HG02884 (cell line): ENCODE results near the gene SHISA7.

Source experiments
- ATAC-seq: cut with Tn5 transposase; IDR thresholded peaks from one replicate; pipeline ENCODE4 v1.9.1; 2021; ENCODE audit warnings: mild to moderate bottlenecking, moderate library complexity; ENCODE audit not compliant: unreplicated experiment

The SHISA7 gene

DNA sequence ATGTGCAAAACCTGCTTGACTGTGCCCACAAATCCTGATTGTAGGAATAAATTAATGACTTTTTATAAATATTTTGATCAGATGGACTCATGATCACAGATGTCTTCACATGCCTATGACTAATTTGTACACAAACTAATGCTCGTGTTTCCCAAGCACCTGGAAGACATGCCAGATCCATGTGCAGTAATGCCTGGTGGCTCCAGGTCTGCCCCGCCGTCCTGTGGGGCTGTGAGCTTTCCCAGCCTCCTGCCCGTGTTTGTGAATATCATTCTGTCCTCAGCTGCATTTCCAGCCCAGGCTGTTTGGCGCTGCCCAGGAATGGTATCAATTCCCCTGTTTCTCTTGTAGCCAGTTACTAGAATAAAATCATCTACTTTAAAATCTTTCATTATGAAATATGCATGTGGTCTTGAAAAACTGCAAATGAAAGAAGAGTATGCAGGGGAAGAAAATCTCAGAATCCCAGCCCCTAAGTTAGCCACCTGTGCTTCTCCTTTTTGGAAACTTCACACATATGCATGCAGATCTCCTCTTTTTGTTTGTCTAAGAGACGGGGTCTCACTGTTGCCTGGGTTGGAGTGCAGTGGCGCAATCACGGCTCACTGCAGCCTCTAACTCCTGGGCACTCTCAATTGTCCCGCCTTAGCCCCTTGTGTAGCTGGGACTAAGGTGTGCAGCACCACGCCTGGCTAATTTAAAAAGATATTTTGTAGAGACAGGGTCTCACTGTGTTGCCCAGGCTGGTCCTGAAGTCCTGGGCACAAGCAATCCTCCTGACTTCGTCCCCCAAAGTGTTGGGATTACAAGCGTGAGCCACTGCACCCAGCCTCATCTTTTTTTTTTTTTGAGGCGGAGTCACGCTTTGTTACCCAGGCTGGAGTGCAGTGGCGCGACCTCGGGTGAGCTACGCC is 51.1 kb downstream of the SHISA7 start:
- ATAC-seq: no peak

GRCh38 chr19:55391191-55391670 is 51.9 kb downstream of the SHISA7 start:
- ATAC-seq: no peak

DNA sequence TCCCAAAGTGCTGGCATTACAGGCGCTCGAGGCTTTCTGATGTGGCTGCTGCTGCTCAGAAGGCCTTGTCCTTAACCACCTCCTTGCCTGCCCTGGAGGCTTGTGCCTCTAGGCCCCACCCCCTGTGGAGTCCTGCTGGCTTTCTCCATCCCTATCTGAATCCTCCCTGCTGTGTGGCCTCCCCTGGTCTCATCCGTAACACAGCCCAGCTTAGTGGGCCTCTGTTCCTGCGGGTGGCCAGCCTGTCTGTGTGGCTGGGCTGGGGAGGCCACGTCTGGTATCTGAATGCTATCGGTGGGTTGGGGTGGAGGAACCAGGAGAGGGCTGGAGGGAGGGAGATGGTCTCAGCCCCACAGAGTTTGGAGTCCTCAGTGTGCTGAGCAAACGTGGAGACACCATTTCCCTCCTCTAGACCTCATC is 52.6 kb downstream of the SHISA7 start:
- ATAC-seq: no peak

DNA sequence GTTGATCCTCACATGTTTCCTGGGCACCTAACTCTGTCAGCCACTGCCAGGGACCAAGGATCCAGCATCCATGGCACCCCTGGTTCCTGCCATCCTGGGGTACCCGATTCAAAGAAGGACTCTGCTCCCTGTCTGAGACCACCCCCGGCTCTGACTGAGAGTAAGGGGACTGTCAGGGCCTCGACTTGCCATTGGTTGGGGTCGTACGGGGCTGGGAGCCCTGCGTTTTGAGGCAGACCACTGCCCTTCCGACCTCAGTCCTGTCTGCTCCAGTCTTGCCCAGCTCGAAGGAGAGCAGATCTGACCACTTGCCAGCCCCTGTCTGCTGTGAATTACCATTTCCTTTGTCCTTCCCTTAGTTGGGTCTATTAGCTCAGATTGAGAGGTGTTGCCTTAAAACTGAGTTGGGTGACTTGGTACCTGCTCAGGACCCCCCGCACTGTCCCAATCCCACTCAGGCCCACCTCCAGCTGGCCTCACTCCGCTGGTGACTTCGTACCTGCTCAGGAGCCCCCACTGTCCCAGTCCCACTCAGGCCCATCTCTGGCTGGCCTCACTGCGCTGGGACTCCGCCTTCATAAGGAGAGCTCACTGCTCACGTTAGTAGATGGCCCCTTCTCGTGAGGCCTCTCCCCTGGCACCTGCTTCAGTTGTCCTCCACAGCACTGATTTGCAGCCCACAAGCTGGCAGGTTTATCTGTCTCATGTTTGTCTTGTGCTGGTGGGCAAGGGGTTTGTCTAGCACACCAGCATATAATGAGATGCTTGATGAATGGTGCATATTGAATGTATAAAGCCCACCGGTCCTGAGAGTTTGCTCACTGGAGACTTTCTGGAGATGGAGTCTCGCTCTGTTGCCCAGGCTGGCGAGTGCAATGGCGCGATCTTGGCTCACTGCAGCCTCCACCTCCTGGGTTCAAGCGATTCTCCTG is 53.4 kb downstream of the SHISA7 start:
- no peak for ATAC-seq

DNA sequence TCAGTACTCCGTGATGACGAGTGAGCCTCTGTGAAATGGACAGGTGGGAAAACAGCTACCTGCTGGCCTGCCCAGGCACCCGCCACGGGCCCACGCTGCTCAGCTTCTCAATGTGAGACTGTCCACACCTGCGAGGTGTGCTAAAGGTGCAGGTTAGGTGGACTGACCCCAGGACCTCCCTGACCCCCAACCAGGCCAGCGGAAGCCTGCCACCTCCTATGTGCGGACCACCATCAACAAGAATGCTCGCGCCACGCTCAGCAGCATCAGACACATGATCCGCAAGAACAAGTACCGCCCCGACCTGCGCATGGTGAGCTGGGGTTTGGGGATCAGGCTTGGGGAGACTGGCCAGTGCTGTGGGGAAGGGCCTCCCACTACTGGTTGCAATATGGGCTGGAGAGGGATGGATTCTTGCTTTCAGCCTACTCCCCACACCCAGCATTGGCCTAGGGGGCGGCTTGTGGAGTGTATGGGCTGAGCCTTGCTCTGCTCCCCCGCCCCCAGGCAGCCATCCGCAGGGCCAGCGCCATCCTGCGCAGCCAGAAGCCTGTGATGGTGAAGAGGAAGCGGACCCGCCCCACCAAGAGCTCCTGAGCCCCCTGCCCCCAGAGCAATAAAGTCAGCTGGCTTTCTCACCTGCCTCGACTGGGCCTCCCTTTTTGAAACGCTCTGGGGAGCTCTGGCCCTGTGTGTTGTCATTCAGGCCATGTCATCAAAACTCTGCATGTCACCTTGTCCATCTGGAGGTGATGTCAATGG is 55.2 kb downstream of the SHISA7 start:
- ATAC-seq: no peak

DNA sequence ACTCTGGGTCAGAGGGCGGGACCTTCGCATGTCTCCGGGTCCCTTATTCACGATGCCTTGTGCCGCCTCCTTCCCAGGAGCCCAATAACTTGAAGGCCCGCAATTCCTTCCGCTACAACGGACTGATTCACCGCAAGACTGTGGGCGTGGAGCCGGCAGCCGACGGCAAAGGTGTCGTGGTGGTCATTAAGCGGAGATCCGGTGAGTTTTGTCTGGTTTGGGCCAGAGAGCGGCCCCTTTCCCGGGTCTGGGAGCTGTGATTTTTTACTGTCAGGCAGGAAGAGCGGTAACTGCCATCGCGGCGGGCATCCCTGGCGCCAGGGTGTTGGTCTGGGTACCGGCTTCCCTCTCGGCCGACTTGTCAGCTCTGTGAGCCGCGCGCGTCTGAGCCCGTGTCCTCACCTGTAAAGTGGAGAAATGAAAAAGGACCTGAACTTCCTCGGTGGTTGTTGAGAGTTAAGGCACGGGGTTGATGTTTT is 56.6 kb downstream of the SHISA7 start:
- ATAC-seq: no peak

DNA sequence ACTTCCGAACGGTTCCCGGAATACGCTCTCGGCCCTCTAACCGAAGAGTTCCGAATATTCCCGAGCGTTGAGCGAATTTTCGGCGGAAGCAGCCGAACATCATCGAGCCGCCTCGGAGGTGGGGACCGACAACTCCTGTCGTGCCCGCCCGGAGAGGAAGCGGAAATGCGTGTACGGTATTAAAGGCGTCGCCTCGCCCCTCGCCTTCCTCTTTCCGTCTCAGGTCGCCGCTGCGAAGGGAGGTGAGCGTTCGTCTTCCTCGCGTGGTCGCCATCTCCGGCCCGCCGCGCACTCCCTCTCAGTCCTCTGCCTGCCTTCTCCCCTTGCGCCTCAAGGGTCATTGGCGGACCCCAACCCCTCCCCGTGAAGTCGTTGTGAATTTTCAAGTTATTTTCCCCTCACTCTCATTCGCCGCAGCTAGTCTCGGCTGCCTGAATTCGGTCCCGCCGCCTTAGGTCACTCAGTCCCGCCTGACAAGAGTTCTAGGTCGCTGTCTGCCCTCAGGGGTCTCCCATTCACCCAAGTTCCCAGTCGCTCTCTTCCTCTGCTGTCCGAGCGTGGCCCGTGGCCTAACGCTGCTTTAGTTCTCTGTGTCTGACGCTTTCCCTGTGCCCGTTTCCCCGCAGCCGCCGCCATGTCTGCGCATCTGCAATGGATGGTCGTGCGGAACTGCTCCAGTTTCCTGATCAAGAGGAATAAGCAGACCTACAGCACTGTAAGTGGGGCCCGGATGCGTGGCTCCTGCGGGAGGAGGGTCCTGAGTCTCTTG is 57.2 kb downstream of the SHISA7 start, which contains the start of gene RPL28:
Gene RPL28, plus strand, starts transcription at position 209 of the 769 bp plus-strand sequence. Its CDS starts 426 bp downstream, at position 635.
- ATAC-seq: peak; percentile 61

DNA sequence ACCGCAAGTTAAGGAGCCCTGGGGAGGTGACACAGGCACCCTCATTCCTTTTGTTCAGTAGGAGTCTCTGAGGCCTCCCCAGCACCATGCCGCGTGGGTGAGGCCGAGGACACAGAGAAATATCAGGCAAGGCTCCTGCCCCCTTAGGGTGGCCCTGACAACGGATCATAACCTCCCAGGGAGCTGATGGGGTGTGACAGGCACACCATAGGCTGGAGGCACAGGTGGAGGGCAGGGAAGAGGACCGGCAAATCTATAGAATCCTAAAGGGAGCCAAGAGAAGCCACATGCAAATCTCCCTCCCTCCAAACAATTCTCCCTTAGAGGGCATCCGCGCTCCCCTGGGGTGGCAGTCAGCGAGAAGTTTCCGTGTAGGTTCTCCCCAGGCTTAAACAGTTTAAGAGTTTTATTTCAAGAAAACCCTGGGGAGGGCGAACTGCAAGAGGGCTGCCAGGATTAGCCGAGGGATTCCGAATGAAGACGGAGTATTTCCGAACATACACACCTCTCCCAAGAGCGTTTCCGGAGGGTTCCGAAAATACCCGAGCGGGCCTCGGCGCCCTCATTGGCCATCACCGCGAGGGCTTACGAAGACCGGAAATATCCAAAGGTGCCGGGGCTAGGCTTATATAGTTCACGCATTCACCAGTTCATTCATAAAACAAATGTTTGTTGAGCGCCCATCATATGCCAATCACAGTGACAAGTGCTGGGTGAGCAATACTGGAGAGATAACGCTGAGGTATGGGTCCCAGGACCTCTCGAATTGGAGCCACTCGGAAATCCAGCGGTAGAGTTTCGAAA is 58.0 kb downstream of the SHISA7 start:
- ATAC-seq: peak; percentile 47

- no peak for ATAC-seq
These were observed 58.8 kb downstream of the SHISA7 start, which contains the start of gene TMEM238 for GRCh38 chr19:55384131-55384919. TSS of gene TMEM238 (minus strand) at chr19:55384292. CDS start at chr19:55384259, 33 bp downstream.

DNA sequence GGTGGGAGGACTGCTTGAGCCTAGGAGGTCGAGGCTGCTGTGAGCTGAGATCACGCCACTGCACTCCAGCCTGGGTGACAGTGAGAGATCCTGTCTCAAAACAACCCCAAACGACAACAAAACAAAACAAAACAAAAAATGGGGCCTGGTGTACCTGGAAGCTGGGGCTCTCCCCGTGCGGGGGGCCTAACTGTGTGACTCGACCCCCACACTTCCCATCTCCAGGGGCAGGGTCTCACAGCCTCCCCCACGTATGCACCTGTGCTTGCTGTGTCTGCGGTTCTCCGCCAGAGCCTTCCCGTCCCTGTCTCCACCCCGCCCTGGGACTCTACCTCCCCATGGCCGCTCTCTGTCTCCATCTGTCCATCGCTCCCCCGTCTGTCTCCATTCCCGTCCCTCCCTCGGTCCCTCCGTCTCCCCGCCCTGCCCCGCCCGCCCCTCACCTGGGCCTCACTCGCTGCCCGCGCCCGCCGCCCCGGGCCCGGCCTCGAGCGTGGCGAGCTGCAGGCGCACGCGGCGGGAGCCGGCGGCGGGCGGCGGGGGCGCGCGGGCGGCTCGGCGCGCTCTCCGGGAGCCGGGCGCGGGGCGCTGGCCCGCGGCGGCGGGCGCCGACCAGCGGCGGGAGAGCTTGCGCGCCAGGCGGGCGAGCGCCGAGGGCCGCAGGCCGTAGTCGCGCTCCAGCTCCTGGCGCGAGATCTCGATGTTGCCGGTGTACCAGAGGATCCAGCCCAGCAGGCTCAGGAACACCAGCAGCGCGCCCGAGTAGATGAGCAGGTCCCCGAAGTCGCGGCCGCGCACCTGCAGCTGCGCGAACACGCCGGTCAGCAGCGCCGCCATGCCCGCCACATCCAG is 59.6 kb downstream of the SHISA7 start:
- no peak for ATAC-seq

GRCh38 chr19:55382522-55383054 is 60.5 kb downstream of the SHISA7 start:
- ATAC-seq: no peak

- no peak for ATAC-seq
These were observed 61.1 kb downstream of the SHISA7 start for GRCh38 chr19:55382013-55382412.

- ATAC-seq: no peak
These were observed 63.9 kb downstream of the SHISA7 start for GRCh38 chr19:55379174-55379573.
